Fibroblast of villous mesenchyme (primary cell): ENCODE measurements around the gene HMGCR. TPM values are rescaled to one million over a fixed set of nuclear protein-coding genes. Genes with fewer than 3 reads are reported as not detected.
A peak's percentile ranks its signal among the peaks of the same experiment; 100 is the strongest.

Experiments used
- DNase-seq: peaks from one replicate; pipeline ENCODE4 v3.0.0-alpha.2; 2010; ENCODE audit warnings: low read depth
- H3K4me3 ChIP-seq: 2 replicates; pipeline ENCODE4 v1.5.1; 2011; ENCODE audit warnings: low read depth, mild to moderate bottlenecking, low read length
- CTCF ChIP-seq: IDR thresholded peaks from 2 replicates; pipeline ENCODE4 v1.5.1; 2012; ENCODE audit warnings: low read depth, mild to moderate bottlenecking, low read length; ENCODE audit not compliant: insufficient read depth
- total RNA-seq: library from RNA; depleted of rRNA; stranded (reverse); fragments of >200 nt; gene quantifications from 2 replicates; pipeline ENCODE4 v1.2.3, GENCODE V29; 2012

Gene HMGCR
- total RNA-seq, 1 donor = 198 TPM

- H3K4me3 ChIP-seq = no peak overlapping the region
- no peak for TF ChIP-seq CTCF
- DNase-seq = no peak
Observed at GRCh38 chr5:75363726-75364495, 26.9 kb downstream of the HMGCR start.

- no peak for TF ChIP-seq CTCF
- no peak overlapping the region for H3K4me3 ChIP-seq
- DNase-seq = no peak
Observed at GRCh38 chr5:75364571-75365280, 27.7 kb downstream of the HMGCR start.

GRCh38 chr5:75365740-75366139 lies 28.7 kb downstream of the HMGCR start:
- DNase-seq = no peak
- TF ChIP-seq CTCF = no peak
- H3K4me3 ChIP-seq = no peak overlapping the region

GRCh38 chr5:75366787-75367186 lies 29.8 kb downstream of the HMGCR start:
- TF ChIP-seq CTCF = no peak
- H3K4me3 ChIP-seq = no peak overlapping the region
- DNase-seq = no peak

- no peak for TF ChIP-seq CTCF
- H3K4me3 ChIP-seq = no peak overlapping the region
- DNase-seq = peak; percentile 73
Observed at GRCh38 chr5:75367401-75367800, 30.4 kb downstream of the HMGCR start.

- H3K4me3 ChIP-seq = no peak overlapping the region
- TF ChIP-seq CTCF = no peak
- peak; percentile 64 for DNase-seq
Observed at GRCh38 chr5:75368391-75368790, 31.4 kb downstream of the HMGCR start.

GRCh38 chr5:75373862-75374261 lies 36.8 kb downstream of the HMGCR start:
- DNase-seq = no peak
- TF ChIP-seq CTCF = no peak
- no peak overlapping the region for H3K4me3 ChIP-seq
